Neutrophil (primary cell): ENCODE results near the gene PCBD2.
"Not testable (repeated sequence)": the region's sequence is repeated elsewhere in the genome, so short reads cannot be mapped to it uniquely, and the experiment has no call there.

Experiments
- H3K27ac ChIP-seq: fragments of 200-600 bp; sonication (generic); 2 replicates; pipeline ENCODE4 v1.5.1; 2016; ENCODE audit warnings: mild to moderate bottlenecking, moderate library complexity
- H3K27me3 ChIP-seq: fragments of 200-600 bp; sonication (generic); 2 replicates; pipeline ENCODE4 v1.6.0; 2016; ENCODE audit warnings: mild to moderate bottlenecking
- H3K36me3 ChIP-seq: fragments of 200-600 bp; sonication (generic); 2 replicates; pipeline ENCODE4 v1.5.1; 2017
- H3K4me1 ChIP-seq, 2 experiments: fragments of 200-600 bp in 1 of 2; sonication (generic) in 1 of 2; 1 replicate in 1 of 2; 2 replicates in 1 of 2; pipeline versions ENCODE4 v1.5.1 to v1.6.1; 2013 to 2016; ENCODE audit warnings: low read depth in 1 of 2, low read length in 1 of 2, mild to moderate bottlenecking in 1 of 2, moderate library complexity in 1 of 2; ENCODE audit not compliant: control insufficient read depth in 1 of 2, insufficient read depth in 1 of 2
- H3K4me3 ChIP-seq, 2 experiments: fragments of 200-600 bp in 1 of 2; sonication (generic) in 1 of 2; 1 replicate in 1 of 2; 2 replicates in 1 of 2; pipeline ENCODE4 v1.5.1; 2013 to 2016; ENCODE audit warnings: low read depth in 1 of 2, low read length in 1 of 2, mild to moderate bottlenecking in 1 of 2, moderate library complexity in 1 of 2
- H3K9me3 ChIP-seq: fragments of 200-600 bp; sonication (generic); 2 replicates; pipeline ENCODE4 v1.5.1; 2016
- CTCF ChIP-seq: fragments of 200-600 bp; sonication (generic); IDR thresholded peaks from 2 replicates; pipeline ENCODE4 v1.5.1; 2016; ENCODE audit warnings: antibody characterized with exemption

PCBD2 gene

GRCh38 chr5:134893748-134894505, 11.0 kb upstream of the PCBD2 start:
- Histone ChIP-seq H3K9me3 (no peaks in the 10 kb centered on the region), H3K36me3 (peaks cover 12% of the 10 kb centered on the region), H3K27me3 (no peaks in the 10 kb centered on the region), H3K4me3 (no peak overlapping the region), H3K4me1 (no peaks in the 10 kb centered on the region), H3K27ac (no peak overlapping the region)
- TF ChIP-seq CTCF, result no peak

GRCh38 chr5:134902071-134902801, 2.7 kb upstream of the PCBD2 start:
- no peaks in the 10 kb centered on the region for H3K9me3 ChIP-seq
- H3K36me3 ChIP-seq, result peaks cover 5% of the 10 kb centered on the region
- H3K4me1 ChIP-seq, result peaks cover 24 to 25% of the 10 kb centered on the region in 2 experiments
- H3K27ac ChIP-seq, result peak overlapping the region; percentile 86
- no peaks in the 10 kb centered on the region for H3K27me3 ChIP-seq
- no peak for TF ChIP-seq CTCF
- H3K4me3 ChIP-seq, result peak overlapping the region; percentile 31 to 38

GRCh38 chr5:134905246-134905996, 490 bp downstream of the PCBD2 start:
- Histone ChIP-seq H3K9me3 (no peaks in the 10 kb centered on the region), H3K4me3 (peak overlapping the region; percentile 81 to 98), H3K27me3 (no peaks in the 10 kb centered on the region), H3K36me3 (peaks cover 6% of the 10 kb centered on the region), H3K27ac (peak overlapping the region; percentile 100), H3K4me1 (peaks cover 24 to 25% of the 10 kb centered on the region in 2 experiments)
- TF ChIP-seq CTCF, result peak; percentile 77

GRCh38 chr5:134906811-134907210, 1.9 kb downstream of the PCBD2 start:
- Histone ChIP-seq H3K27ac (no peak overlapping the region), H3K4me3 (no peak overlapping the region), H3K4me1 (peaks cover 22 to 23% of the 10 kb centered on the region in 2 experiments), H3K36me3 (peaks cover 20% of the 10 kb centered on the region), H3K27me3 (no peaks in the 10 kb centered on the region), H3K9me3 (no peaks in the 10 kb centered on the region)
- TF ChIP-seq CTCF, result no peak

GRCh38 chr5:134910752-134911151, 5.8 kb downstream of the PCBD2 start:
- not testable (repeated sequence) for H3K27ac ChIP-seq, H3K27me3 ChIP-seq, H3K9me3 ChIP-seq, H3K4me3 ChIP-seq, H3K4me1 ChIP-seq
- peaks cover 53% of the 10 kb centered on the region for H3K36me3 ChIP-seq
